PC-3 (cell line): Measurements from ENCODE around the gene OR2B6.

Experiments used
- EZH2phosphoT487 ChIP-seq: fragments of 300-600 bp; sonication (generic); IDR thresholded peaks from 2 replicates; pipeline ENCODE4 v1.6.1; 2018; ENCODE audit warnings: mild to moderate bottlenecking, antibody characterized with exemption, low read length, borderline replicate concordance
- TF ChIP-seq, protein P1 (sequence below): fragments of 300-600 bp; sonication (generic); conservative IDR thresholded peaks from 2 replicates; pipeline ENCODE4 v1.5.1; 2017; ENCODE audit warnings: antibody characterized with exemption, low read depth, mild to moderate bottlenecking, low read length

DNA sequence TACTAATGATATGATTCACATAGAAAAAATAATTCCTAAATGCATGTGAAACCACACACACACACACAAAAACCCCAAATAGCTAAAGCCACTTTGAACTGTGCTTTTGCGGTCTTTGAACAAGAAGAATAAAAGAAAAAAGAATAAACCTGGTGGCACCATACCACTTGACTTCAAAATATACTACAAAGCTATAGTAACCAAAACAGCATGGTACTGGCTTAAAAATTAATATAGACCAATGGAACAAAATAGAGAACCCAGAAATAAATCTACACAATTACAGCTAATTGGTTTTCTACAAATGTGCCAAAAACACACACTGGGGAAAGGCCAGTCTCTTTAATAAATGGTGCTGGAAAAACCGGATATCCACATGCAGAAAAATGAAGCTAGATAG, 13.4 kb downstream of the OR2B6 start:
- TF ChIP-seq, protein P1, sequence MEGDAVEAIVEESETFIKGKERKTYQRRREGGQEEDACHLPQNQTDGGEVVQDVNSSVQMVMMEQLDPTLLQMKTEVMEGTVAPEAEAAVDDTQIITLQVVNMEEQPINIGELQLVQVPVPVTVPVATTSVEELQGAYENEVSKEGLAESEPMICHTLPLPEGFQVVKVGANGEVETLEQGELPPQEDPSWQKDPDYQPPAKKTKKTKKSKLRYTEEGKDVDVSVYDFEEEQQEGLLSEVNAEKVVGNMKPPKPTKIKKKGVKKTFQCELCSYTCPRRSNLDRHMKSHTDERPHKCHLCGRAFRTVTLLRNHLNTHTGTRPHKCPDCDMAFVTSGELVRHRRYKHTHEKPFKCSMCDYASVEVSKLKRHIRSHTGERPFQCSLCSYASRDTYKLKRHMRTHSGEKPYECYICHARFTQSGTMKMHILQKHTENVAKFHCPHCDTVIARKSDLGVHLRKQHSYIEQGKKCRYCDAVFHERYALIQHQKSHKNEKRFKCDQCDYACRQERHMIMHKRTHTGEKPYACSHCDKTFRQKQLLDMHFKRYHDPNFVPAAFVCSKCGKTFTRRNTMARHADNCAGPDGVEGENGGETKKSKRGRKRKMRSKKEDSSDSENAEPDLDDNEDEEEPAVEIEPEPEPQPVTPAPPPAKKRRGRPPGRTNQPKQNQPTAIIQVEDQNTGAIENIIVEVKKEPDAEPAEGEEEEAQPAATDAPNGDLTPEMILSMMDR: no peak
- TF ChIP-seq EZH2phosphoT487: no peak
